ENCODE measurements around the gene KCNQ1.

KCNQ1 gene

DNA sequence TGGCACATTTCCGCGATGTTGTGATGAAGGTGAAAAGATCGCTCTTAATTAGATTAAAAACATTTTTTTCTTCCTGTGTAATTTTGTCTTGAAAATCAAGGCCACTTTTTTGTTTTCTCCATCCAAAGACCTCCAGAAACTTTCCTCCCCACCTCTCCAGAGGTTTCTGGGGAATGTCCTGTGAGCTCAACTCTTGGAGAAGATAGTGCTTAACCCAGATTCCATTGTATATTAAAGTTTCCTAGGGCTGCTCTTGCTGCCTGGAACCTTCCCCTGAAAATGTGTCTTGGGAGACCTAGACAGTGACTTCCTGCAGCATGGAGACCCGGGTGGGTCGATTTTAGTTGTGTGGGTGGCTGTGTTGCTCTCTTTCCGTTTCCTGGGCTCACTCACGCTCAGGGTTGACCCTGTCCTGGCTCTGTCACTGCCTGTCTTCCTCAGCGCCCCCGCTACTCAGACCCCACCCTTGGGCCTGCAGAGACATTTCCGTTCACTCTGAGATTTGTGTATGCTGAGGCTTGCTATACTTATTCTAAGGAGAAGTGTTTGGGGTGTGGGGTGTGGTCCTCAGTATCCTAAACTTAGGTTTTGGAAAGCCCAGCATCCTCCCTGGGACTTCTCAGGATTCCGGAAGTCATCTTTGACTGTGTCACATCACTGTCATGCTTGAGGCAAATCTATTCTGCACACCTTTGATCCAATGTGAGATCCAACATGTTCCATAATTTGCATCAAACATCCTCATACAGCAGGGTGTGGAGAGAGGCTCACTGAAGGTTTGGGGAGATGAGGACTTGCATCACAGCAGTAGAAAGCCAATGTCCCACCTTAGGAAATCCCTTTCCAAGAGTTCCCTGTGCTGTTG is 207.8 kb downstream of the KCNQ1 start:
- DNase-seq (ENCODE audit: low read depth): no peak

DNA sequence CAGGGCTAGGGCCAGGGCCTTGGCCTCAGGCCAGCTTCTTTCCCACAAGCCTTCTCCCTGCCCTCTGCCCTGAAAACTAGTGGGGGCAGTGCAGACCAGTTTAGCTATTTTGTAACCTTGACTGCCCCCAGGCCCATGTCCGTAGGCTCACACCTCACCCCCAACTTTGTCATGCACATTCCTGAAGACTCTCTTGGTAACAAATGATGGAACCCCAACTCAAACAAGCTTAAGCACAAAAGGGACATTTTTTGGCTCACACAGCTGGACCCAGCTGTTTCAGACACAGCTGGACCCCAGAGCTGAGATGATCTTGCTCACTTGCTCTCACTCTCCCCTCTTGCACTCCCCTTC is 208.4 kb downstream of the KCNQ1 start:
- no peak for DNase-seq (ENCODE audit: low read depth)

GRCh38 chr11:2653930-2654739 is 209.3 kb downstream of the KCNQ1 start:
- no peak for DNase-seq (ENCODE audit: low read depth)

GRCh38 chr11:2655016-2655719 is 210.4 kb downstream of the KCNQ1 start:
- no peak for DNase-seq (ENCODE audit: low read depth)

GRCh38 chr11:2655834-2656622 is 211.2 kb downstream of the KCNQ1 start:
- no peak for DNase-seq (ENCODE audit: low read depth)

GRCh38 chr11:2656859-2657258 is 212.1 kb downstream of the KCNQ1 start:
- DNase-seq (ENCODE audit: low read depth): no peak

DNA sequence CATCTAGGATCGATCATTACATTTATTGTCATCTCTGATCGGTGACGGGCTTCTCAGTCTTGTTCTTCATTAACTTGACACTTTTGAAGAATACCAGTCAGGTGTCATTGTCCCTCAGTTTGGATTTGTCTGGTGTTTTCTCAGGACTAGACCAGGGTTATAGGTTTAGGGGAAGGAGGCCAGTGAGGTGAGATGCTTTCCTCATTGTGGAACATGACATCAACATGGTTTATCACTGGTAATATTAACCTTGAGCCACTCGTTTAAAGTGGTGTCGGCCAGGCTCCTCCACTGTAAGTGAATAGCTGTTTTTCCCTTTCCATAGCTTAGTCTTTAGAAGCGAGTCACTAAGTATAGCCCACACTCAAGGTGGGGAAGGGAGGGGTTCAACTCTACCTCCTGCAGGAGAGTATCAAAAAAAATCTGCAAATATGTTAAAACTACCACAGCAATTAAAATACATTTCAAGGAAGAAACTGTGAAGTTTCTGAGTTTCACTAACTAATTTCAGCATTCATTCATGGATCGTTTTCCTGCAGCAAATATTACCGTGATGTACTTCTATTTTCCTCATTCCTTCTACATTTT is 213.0 kb downstream of the KCNQ1 start:
- DNase-seq (ENCODE audit: low read depth): no peak

GRCh38 chr11:2660357-2660939 is 215.6 kb downstream of the KCNQ1 start:
- no peak for DNase-seq (ENCODE audit: low read depth)

GRCh38 chr11:2661173-2662023 is 216.6 kb downstream of the KCNQ1 start:
- DNase-seq (ENCODE audit: low read depth): no peak

- no peak for DNase-seq (ENCODE audit: low read depth)
Measured at GRCh38 chr11:2662024-2662312, 217.2 kb downstream of the KCNQ1 start.

GRCh38 chr11:2662430-2663299 is 217.9 kb downstream of the KCNQ1 start:
- DNase-seq (ENCODE audit: low read depth): no peak

DNA sequence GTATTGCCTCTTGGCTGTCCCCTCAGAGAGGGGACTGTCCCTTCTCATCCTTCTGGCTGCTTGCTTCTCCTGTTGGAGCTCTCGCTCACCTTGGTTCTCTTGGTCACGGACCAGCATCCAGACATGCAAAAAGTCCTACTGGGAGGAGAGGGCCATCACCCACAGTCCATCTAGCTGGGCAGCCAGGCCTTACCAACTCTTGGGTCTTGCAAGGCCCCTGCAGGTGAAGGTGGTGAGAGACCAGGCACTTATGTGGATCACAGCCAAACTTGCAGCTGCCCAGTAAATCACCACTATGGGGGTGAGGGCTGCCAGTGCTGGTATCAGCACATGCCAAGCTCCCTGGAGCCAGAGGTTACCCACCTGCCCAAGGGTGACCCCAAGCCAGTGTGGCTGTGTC is 218.7 kb downstream of the KCNQ1 start:
- no peak for DNase-seq (ENCODE audit: low read depth)

DNA sequence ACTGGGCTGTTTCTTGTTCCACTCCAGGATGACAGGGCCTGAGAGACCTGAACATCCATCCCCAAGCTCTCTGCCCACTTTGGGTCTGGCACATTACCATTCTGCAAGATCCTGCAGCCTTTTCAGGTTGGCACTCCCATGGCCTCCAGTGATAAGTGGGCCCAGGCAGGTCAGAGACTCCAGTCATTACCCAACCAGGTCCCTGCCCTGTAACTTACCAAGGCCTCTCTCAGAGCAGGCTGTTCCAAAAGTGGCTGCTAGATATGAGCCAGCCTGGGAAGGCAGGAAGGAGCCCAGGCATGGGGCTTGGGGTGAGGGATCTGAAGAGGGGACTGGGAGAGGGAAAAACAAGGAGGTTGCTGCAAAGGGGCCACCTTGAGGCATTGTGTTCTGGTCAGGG is 219.1 kb downstream of the KCNQ1 start:
- DNase-seq (ENCODE audit: low read depth): no peak

GRCh38 chr11:2664376-2664775 is 219.6 kb downstream of the KCNQ1 start:
- DNase-seq (ENCODE audit: low read depth): no peak

- DNase-seq (ENCODE audit: low read depth): no peak
Measured at GRCh38 chr11:2664791-2665525, 220.2 kb downstream of the KCNQ1 start.

DNA sequence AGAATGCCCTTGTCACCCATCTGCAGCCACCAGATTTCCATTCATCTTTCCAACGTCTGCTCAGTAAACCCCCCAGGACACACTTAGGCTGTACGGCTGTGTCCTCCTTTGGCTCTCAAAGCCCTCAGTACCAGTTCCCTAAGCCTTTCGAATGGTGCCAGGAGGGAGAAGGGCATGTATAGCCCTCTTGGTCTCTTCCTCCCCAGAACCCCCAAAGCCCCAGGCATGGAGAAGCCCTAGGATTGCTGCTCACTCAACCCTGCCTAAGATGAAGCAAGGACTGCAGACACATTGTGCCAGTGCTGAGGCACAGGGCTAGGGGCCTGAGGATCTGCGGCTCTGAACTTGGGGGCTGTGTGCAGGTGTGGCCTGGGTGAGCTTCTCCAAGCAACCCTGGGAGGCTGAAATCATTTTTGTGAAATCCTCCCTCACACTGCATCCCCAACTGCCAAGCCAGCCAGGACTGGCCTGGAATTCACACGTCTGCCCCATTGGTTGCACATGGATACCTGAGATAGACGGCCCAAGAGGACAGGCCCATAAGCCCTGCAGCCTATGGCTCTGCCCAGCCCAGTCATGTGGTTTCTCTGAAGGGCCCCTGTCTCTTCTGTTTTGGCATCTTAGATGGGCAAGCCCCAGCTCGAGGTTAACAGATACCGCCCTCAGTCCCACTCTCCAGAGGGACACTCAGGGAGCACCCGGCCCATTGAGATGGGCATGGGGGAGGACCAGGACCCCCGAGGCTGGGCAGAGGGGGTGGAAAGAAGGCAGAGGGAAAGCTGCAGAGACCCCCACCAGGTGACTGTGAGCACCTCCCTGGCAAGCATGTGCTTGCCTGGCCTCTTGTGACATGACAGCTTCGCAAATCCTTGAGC is 221.0 kb downstream of the KCNQ1 start:
- no peak for DNase-seq (ENCODE audit: low read depth)

- no peak for DNase-seq (ENCODE audit: low read depth)
Measured at GRCh38 chr11:2666401-2666741, 221.6 kb downstream of the KCNQ1 start.
